Kidney (tissue), 14 donors: ENCODE measurements around the gene GXYLT1. TPM values are rescaled to one million over a fixed set of nuclear protein-coding genes. Genes with fewer than 3 reads are reported as not detected.
"Not testable (repeated sequence)": the region's sequence is repeated elsewhere in the genome, so short reads cannot be mapped to it uniquely, and the experiment has no call there.

ENCODE experiments used
- DNase-seq, 5 donors: peaks; one replicate each; pipeline ENCODE4 v3.0.0-alpha.2; 2013 to 2020
- FAIRE-seq: peaks from 2 replicates; lab custom pipeline; 2012; peaks lifted over from hg19 to GRCh38; lab: Jason Lieb, UNC
- H3K27ac ChIP-seq, 2 donors: one replicate each; pipeline ENCODE4 v1.7.0; 2013; ENCODE audit warnings: low read depth in 2 of 2, low read length in 2 of 2, inconsistent platforms in 1 of 2
- H3K27me3 ChIP-seq: one replicate; pipeline ENCODE4 v1.7.1; 2013; ENCODE audit warnings: low read length, inconsistent platforms; ENCODE audit not compliant: control insufficient read depth, insufficient read depth
- H3K36me3 ChIP-seq, 3 donors: one replicate each; pipeline versions ENCODE4 v1.7.0 to v1.7.1; 2013; ENCODE audit warnings: low read length in 3 of 3, control low read depth in 1 of 3, inconsistent platforms in 1 of 3; ENCODE audit not compliant: insufficient read depth in 3 of 3, control insufficient read depth in 2 of 3
- H3K4me1 ChIP-seq, 3 donors: one replicate each; pipeline versions ENCODE4 v1.7.0 to v1.7.1; 2013; ENCODE audit warnings: low read length in 3 of 3, inconsistent platforms in 1 of 3, low read depth in 1 of 3; ENCODE audit not compliant: control insufficient read depth in 2 of 3, insufficient read depth in 2 of 3
- H3K4me3 ChIP-seq, 3 donors: one replicate each; pipeline versions ENCODE4 v1.7.0 to v1.8.1; 2013; ENCODE audit warnings: low read length in 3 of 3, control low read depth in 1 of 3, inconsistent platforms in 1 of 3
- H3K9ac ChIP-seq, 3 donors: one replicate each; pipeline versions ENCODE4 v1.7.0 to v1.7.1; 2013; ENCODE audit warnings: low read length in 3 of 3, control low read depth in 1 of 3, inconsistent platforms in 1 of 3
- H3K9me3 ChIP-seq, 3 donors: one replicate each; pipeline versions ENCODE4 v1.7.0 to v1.7.1; 2013; ENCODE audit warnings: low read length in 3 of 3, control low read depth in 1 of 3, inconsistent platforms in 1 of 3; ENCODE audit not compliant: control insufficient read depth in 2 of 3, insufficient read depth in 1 of 3
- intact Hi-C: fragments of 100-400 bp; cut with DNase I; formaldehyde crosslinking; loops from one replicate; pipeline ENCODE4 v1.11.1; 2022
- polyA plus RNA-seq: library from polyadenylated mRNA; stranded (reverse); fragments of 350-450 nt; fragmentation: Illumina TruSeq; extraction: RNeasy Lipid Tissue Mini Kit (QIAGEN cat#74804); gene quantifications from one replicate; pipeline ENCODE4 v1.2.3, GENCODE V29; 2014; ENCODE audit warnings: low read depth, low replicate concordance; ENCODE audit not compliant: insufficient read depth
- total RNA-seq: library from RNA; stranded (reverse); fragmentation: NEBNext Ultra II Directional; extraction: Animal tissue kit (Norgen Biotek cat#: 25700); gene quantifications from one replicate; pipeline ENCODE4 v1.2.1, GENCODE V29; 2021
- TF ChIP-seq, protein P1 (sequence below): IDR thresholded peaks from 3 replicates; pipeline ENCODE4 v1.5.1; 2012; ENCODE audit warnings: mild to moderate bottlenecking, moderate library complexity, borderline replicate concordance; ENCODE audit not compliant: insufficient read depth; ENCODE audit errors: extremely low read depth
- donor health status: control.
- donor health status: control.
- donor health status: control.
- donor health status: control.
- donor health status: control.
- donor health status: DM: yes; HTN: yes; CAD: no.
- donor health status: Normal renal cell carcinoma (clear cell type).

The GXYLT1 gene
- total and polyA plus RNA-seq, 2 donors from 2014 or later = 3.2 to 13.4 TPM

DNA sequence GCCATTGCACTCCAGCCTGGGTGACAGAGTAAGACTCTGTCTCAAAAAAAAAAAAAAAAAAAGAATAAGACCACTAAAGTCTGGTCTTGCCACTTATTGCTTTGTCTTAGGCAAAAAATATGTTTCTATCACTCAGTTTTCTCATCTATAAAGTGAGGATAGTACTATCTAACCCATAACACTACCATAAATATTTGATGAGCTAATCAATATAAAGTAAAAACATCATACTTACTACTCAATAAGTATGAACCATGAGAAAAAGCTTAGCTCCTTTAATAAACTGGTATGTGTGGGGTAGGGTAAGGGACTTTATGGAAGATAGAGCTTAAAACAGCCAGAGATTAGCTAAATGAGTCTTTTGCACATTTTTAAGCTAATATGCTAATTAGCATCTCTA, 85.5 kb downstream of the GXYLT1 start:
- Histone ChIP-seq H3K9me3 (no peaks in the 10 kb centered on the region), H3K27ac (no peak overlapping the region), H3K9ac (no peak overlapping the region), H3K4me3 (no peak overlapping the region), H3K4me1 (no peaks in the 10 kb centered on the region), H3K27me3 (no peaks in the 10 kb centered on the region), H3K36me3 (no peaks in the 10 kb centered on the region)
- intact Hi-C loops = no loop called here
- no peak for FAIRE-seq
- TF ChIP-seq, protein P1, sequence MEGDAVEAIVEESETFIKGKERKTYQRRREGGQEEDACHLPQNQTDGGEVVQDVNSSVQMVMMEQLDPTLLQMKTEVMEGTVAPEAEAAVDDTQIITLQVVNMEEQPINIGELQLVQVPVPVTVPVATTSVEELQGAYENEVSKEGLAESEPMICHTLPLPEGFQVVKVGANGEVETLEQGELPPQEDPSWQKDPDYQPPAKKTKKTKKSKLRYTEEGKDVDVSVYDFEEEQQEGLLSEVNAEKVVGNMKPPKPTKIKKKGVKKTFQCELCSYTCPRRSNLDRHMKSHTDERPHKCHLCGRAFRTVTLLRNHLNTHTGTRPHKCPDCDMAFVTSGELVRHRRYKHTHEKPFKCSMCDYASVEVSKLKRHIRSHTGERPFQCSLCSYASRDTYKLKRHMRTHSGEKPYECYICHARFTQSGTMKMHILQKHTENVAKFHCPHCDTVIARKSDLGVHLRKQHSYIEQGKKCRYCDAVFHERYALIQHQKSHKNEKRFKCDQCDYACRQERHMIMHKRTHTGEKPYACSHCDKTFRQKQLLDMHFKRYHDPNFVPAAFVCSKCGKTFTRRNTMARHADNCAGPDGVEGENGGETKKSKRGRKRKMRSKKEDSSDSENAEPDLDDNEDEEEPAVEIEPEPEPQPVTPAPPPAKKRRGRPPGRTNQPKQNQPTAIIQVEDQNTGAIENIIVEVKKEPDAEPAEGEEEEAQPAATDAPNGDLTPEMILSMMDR = no peak
- no peak for DNase-seq

GRCh38 chr12:42056130-42056529, 88.5 kb downstream of the GXYLT1 start:
- Histone ChIP-seq H3K4me3 (no peak overlapping the region), H3K27ac (no peak overlapping the region), H3K36me3 (no peaks in the 10 kb centered on the region), H3K4me1 (no peaks in the 10 kb centered on the region), H3K9me3 (no peaks in the 10 kb centered on the region), H3K27me3 (no peaks in the 10 kb centered on the region), H3K9ac (no peak overlapping the region)
- TF ChIP-seq, protein P1 = no peak
- intact Hi-C loops = no loop called here
- FAIRE-seq (no peak), DNase-seq (no peak)

- TF ChIP-seq, protein P1 = no peak
- DNase-seq (no peak), FAIRE-seq (no peak)
- intact Hi-C loops = no loop called here
- H3K27ac ChIP-seq = no peak overlapping the region
- no peaks in the 10 kb centered on the region for H3K36me3 ChIP-seq
- no peaks in the 10 kb centered on the region for H3K27me3 ChIP-seq
- no peaks in the 10 kb centered on the region for H3K4me1 ChIP-seq
- no peak overlapping the region for H3K4me3 ChIP-seq
- no peak overlapping the region for H3K9ac ChIP-seq
- H3K9me3 ChIP-seq = no peaks in the 10 kb centered on the region
Observed at GRCh38 chr12:42053456-42053855, 91.2 kb downstream of the GXYLT1 start.

- intact Hi-C loops, H3K36me3 ChIP-seq, DNase-seq, H3K9ac ChIP-seq, H3K4me3 ChIP-seq, H3K9me3 ChIP-seq, H3K4me1 ChIP-seq, H3K27ac ChIP-seq, FAIRE-seq, H3K27me3 ChIP-seq: not testable (repeated sequence)
Observed at GRCh38 chr12:42048980-42049379, 95.7 kb downstream of the GXYLT1 start.
